Karpas-422 (cell line): ENCODE results near the gene PPP1R12B. TPM values are rescaled to one million over a fixed set of nuclear protein-coding genes. Genes with fewer than 3 reads are reported as not detected.
"Not testable (repeated sequence)": the region's sequence is repeated elsewhere in the genome, so short reads cannot be mapped to it uniquely, and the experiment has no call there.

Experiments used
- DNase-seq: peaks from one replicate; pipeline ENCODE4 v3.0.0-alpha.2; 2015
- H2AFZ ChIP-seq: fragments of 200-600 bp; sonication (generic); 2 replicates; pipeline ENCODE4 v1.6.1; 2014; ENCODE audit warnings: antibody characterized with exemption, low read length, mixed read lengths
- H3K27ac ChIP-seq: fragments of 200-600 bp; sonication (generic); 2 replicates; pipeline ENCODE4 v1.5.1; 2014; ENCODE audit warnings: mild to moderate bottlenecking, low read length, moderate library complexity
- H3K27me3 ChIP-seq: fragments of 200-600 bp; sonication (generic); 2 replicates; pipeline ENCODE4 v1.6.1; 2014; ENCODE audit warnings: low read length, mixed read lengths
- H3K36me3 ChIP-seq: fragments of 200-600 bp; sonication (generic); 2 replicates; pipeline ENCODE4 v1.6.1; 2014; ENCODE audit warnings: low read length, mixed read lengths; ENCODE audit not compliant: insufficient read depth
- H3K4me1 ChIP-seq: fragments of 200-600 bp; sonication (generic); 2 replicates; pipeline ENCODE4 v1.6.1; 2014; ENCODE audit warnings: mild to moderate bottlenecking, low read length, mixed read lengths
- H3K4me2 ChIP-seq: fragments of 200-600 bp; sonication (generic); 2 replicates; pipeline ENCODE4 v1.6.1; 2014; ENCODE audit warnings: low read length, low read depth, mild to moderate bottlenecking; ENCODE audit not compliant: poor library complexity, severe bottlenecking
- H3K4me3 ChIP-seq: fragments of 200-600 bp; sonication (generic); 2 replicates; pipeline ENCODE4 v1.5.1; 2014; ENCODE audit warnings: mild to moderate bottlenecking, antibody characterized with exemption, low read length, mixed read lengths
- H3K79me2 ChIP-seq: fragments of 200-600 bp; sonication (generic); 2 replicates; pipeline ENCODE4 v1.6.1; 2014; ENCODE audit warnings: mild to moderate bottlenecking, low read length, mixed read lengths
- H3K9ac ChIP-seq: fragments of 200-600 bp; sonication (generic); 2 replicates; pipeline ENCODE4 v1.6.0; 2014; ENCODE audit warnings: low read length
- H3K9me2 ChIP-seq: fragments of 200-600 bp; sonication (generic), shearing (Covaris generic); replicated peaks from 2 replicates; pipeline ENCODE4 v1.6.0; 2014; ENCODE audit warnings: mild to moderate bottlenecking, low read length, moderate library complexity; ENCODE audit not compliant: insufficient read depth
- H3K9me3 ChIP-seq: fragments of 300-700, 200-600 bp; sonication (generic); 2 replicates; pipeline ENCODE4 v1.6.1; 2014; ENCODE audit warnings: low read length, mixed read lengths
- H4K20me1 ChIP-seq: fragments of 200-600 bp; sonication (generic); 2 replicates; pipeline ENCODE4 v1.6.1; 2014; ENCODE audit warnings: mild to moderate bottlenecking, antibody characterized with exemption, low read length, low read depth; ENCODE audit not compliant: insufficient read depth
- total RNA-seq: library from RNA; depleted of rRNA; stranded (reverse); fragments of >200 nt; shearing (Covaris generic); gene quantifications from 2 replicates; pipeline ENCODE4 v1.2.3, GENCODE V29; 2014; ENCODE audit warnings: low replicate concordance

Gene PPP1R12B
- total RNA-seq, 1 experiment from 2014 or later = 8.4 TPM

- H3K27me3 ChIP-seq, DNase-seq, H3K4me2 ChIP-seq, H2AFZ ChIP-seq, H3K79me2 ChIP-seq, H3K9ac ChIP-seq, H3K4me1 ChIP-seq, H3K4me3 ChIP-seq, H3K9me2 ChIP-seq, H3K9me3 ChIP-seq, H3K27ac ChIP-seq, H3K36me3 ChIP-seq: not testable (repeated sequence)
- peaks cover 24% of the 10 kb centered on the region; the same call in 1 of the 2 replicates for H4K20me1 ChIP-seq
These were observed 53.3 kb downstream of the PPP1R12B start for GRCh38 chr1:202401771-202402170.

GRCh38 chr1:202403381-202403780 is 54.9 kb downstream of the PPP1R12B start:
- H3K79me2 ChIP-seq, H2AFZ ChIP-seq, H3K27ac ChIP-seq, DNase-seq, H3K27me3 ChIP-seq, H3K36me3 ChIP-seq, H3K9me3 ChIP-seq, H3K4me1 ChIP-seq, H3K4me3 ChIP-seq, H3K4me2 ChIP-seq, H3K9ac ChIP-seq, H3K9me2 ChIP-seq: not testable (repeated sequence)
- H4K20me1 ChIP-seq = peaks cover 10% of the 10 kb centered on the region; the same call in 1 of the 2 replicates

- Histone ChIP-seq H3K36me3 (no peaks in the 10 kb centered on the region), H3K9me2 (no peaks in the 10 kb centered on the region), H3K4me1 (peaks cover 9% of the 10 kb centered on the region), H3K27ac (no peak overlapping the region), H2AFZ (no peak overlapping the region), H3K9me3 (no peaks in the 10 kb centered on the region), H3K4me3 (no peak overlapping the region), H3K79me2 (no peaks in the 10 kb centered on the region), H3K27me3 (no peaks in the 10 kb centered on the region), H4K20me1 (peaks cover 13% of the 10 kb centered on the region; the same call in 1 of the 2 replicates), H3K9ac (no peak overlapping the region), H3K4me2 (no peak overlapping the region)
- no peak for DNase-seq
These were observed 57.4 kb downstream of the PPP1R12B start for GRCh38 chr1:202405928-202406327.

- H3K4me2 ChIP-seq, H3K4me1 ChIP-seq, H3K9ac ChIP-seq, DNase-seq, H3K79me2 ChIP-seq, H3K9me2 ChIP-seq, H3K27me3 ChIP-seq, H3K36me3 ChIP-seq, H3K9me3 ChIP-seq, H3K4me3 ChIP-seq, H3K27ac ChIP-seq, H2AFZ ChIP-seq: not testable (repeated sequence)
- peaks cover 15% of the 10 kb centered on the region; the same call in 1 of the 2 replicates for H4K20me1 ChIP-seq
These were observed 58.4 kb downstream of the PPP1R12B start for GRCh38 chr1:202406896-202407295.

GRCh38 chr1:202407378-202407777 is 58.9 kb downstream of the PPP1R12B start:
- not testable (repeated sequence) for H3K9me3 ChIP-seq, H3K4me3 ChIP-seq, H3K4me1 ChIP-seq, H3K9ac ChIP-seq, H3K27ac ChIP-seq, H3K9me2 ChIP-seq, H3K79me2 ChIP-seq, DNase-seq, H3K36me3 ChIP-seq, H2AFZ ChIP-seq, H3K4me2 ChIP-seq, H3K27me3 ChIP-seq
- peaks cover 15% of the 10 kb centered on the region; the same call in 1 of the 2 replicates for H4K20me1 ChIP-seq

GRCh38 chr1:202410251-202410650 is 61.8 kb downstream of the PPP1R12B start:
- not testable (repeated sequence) for H3K27me3 ChIP-seq, H3K27ac ChIP-seq, DNase-seq, H3K4me1 ChIP-seq, H3K4me3 ChIP-seq, H3K79me2 ChIP-seq, H3K9me3 ChIP-seq, H3K36me3 ChIP-seq, H4K20me1 ChIP-seq, H3K9me2 ChIP-seq, H3K4me2 ChIP-seq, H2AFZ ChIP-seq, H3K9ac ChIP-seq

- not testable (repeated sequence) for H3K4me1 ChIP-seq, H4K20me1 ChIP-seq, H3K79me2 ChIP-seq, H3K4me3 ChIP-seq, H3K27ac ChIP-seq, H3K9me2 ChIP-seq, DNase-seq, H3K27me3 ChIP-seq, H3K9ac ChIP-seq, H3K9me3 ChIP-seq, H3K36me3 ChIP-seq, H2AFZ ChIP-seq, H3K4me2 ChIP-seq
These were observed 62.4 kb downstream of the PPP1R12B start for GRCh38 chr1:202410854-202411357.

GRCh38 chr1:202411422-202411821 is 62.9 kb downstream of the PPP1R12B start:
- Histone ChIP-seq H3K9me3 (no peaks in the 10 kb centered on the region), H2AFZ (no peak overlapping the region), H3K27me3 (no peaks in the 10 kb centered on the region), H3K4me3 (no peak overlapping the region), H3K9ac (no peak overlapping the region), H3K27ac (no peak overlapping the region), H3K36me3 (no peaks in the 10 kb centered on the region), H3K9me2 (no peaks in the 10 kb centered on the region), H3K4me2 (no peak overlapping the region), H4K20me1 (peaks cover 7% of the 10 kb centered on the region; the same call in 1 of the 2 replicates), H3K79me2 (no peaks in the 10 kb centered on the region), H3K4me1 (peaks cover 9% of the 10 kb centered on the region)
- no peak for DNase-seq

- H3K9ac ChIP-seq, H3K9me2 ChIP-seq, DNase-seq, H3K4me2 ChIP-seq, H2AFZ ChIP-seq, H3K9me3 ChIP-seq, H3K4me3 ChIP-seq, H3K4me1 ChIP-seq, H3K27ac ChIP-seq, H3K27me3 ChIP-seq, H3K36me3 ChIP-seq, H3K79me2 ChIP-seq, H4K20me1 ChIP-seq: not testable (repeated sequence)
These were observed 63.9 kb downstream of the PPP1R12B start for GRCh38 chr1:202412421-202412820.
